RCC 7860 (cell line): ENCODE measurements around the gene RSPH6A.
"Not testable (repeated sequence)": the region's sequence is repeated elsewhere in the genome, so short reads cannot be mapped to it uniquely, and the experiment has no call there.

Source experiments
- DNase-seq: peaks from one replicate; pipeline ENCODE4 v3.0.0-alpha.2; 2015; ENCODE audit warnings: low spot score
- FAIRE-seq: peaks from 2 replicates; lab custom pipeline; 2012; peaks lifted over from hg19 to GRCh38; lab: Jason Lieb, UNC

The RSPH6A gene

GRCh38 chr19:45804140-45804958, 10.8 kb downstream of the RSPH6A start:
- no peak for DNase-seq
- no peak for FAIRE-seq

- DNase-seq, result no peak
- no peak for FAIRE-seq
These were observed 13.4 kb downstream of the RSPH6A start for GRCh38 chr19:45801603-45802175.

- peak; percentile 66 for FAIRE-seq
- DNase-seq, result peak; percentile 89
These were observed 15.0 kb downstream of the RSPH6A start for GRCh38 chr19:45800070-45800553.

GRCh38 chr19:45799541-45799940, 15.6 kb downstream of the RSPH6A start:
- not testable (repeated sequence) for FAIRE-seq, DNase-seq

- FAIRE-seq (peak; percentile 46), DNase-seq (peak; percentile 60)
These were observed 16.1 kb downstream of the RSPH6A start for GRCh38 chr19:45798995-45799517.

GRCh38 chr19:45794627-45795026, 20.5 kb downstream of the RSPH6A start:
- no peak for DNase-seq
- no peak for FAIRE-seq

GRCh38 chr19:45793876-45794275, 21.2 kb downstream of the RSPH6A start:
- DNase-seq (no peak), FAIRE-seq (no peak)

GRCh38 chr19:45793178-45793564, 21.9 kb downstream of the RSPH6A start:
- FAIRE-seq (no peak), DNase-seq (no peak)

- FAIRE-seq, result peak; percentile 88
- peak; percentile 92 for DNase-seq
These were observed 22.5 kb downstream of the RSPH6A start, which contains the start of gene DMWD for GRCh38 chr19:45792470-45793177. TSS of gene DMWD (minus strand) at chr19:45792845. CDS start at chr19:45792756, 89 bp downstream.

GRCh38 chr19:45791744-45792469, 23.2 kb downstream of the RSPH6A start:
- FAIRE-seq, result no peak

GRCh38 chr19:45790942-45791341, 24.2 kb downstream of the RSPH6A start:
- DNase-seq, result no peak
- FAIRE-seq, result no peak

More at GRCh38 chr19:45791744-45792469, 23.2 kb downstream of the RSPH6A start:
- no peak for DNase-seq

- FAIRE-seq, result no peak
These were observed 25.9 kb downstream of the RSPH6A start for GRCh38 chr19:45789035-45789786.

GRCh38 chr19:45786533-45786894, 28.6 kb downstream of the RSPH6A start:
- no peak for DNase-seq
- no peak for FAIRE-seq

More at GRCh38 chr19:45789035-45789786, 25.9 kb downstream of the RSPH6A start:
- DNase-seq, result no peak

GRCh38 chr19:45785781-45786532, 29.2 kb downstream of the RSPH6A start:
- no peak for DNase-seq
- no peak for FAIRE-seq

GRCh38 chr19:45785097-45785496, 30.0 kb downstream of the RSPH6A start:
- FAIRE-seq, result no peak
- DNase-seq, result no peak

- no peak for DNase-seq
- no peak for FAIRE-seq
These were observed 31.0 kb downstream of the RSPH6A start for GRCh38 chr19:45784096-45784495.

GRCh38 chr19:45782820-45783785, 32.0 kb downstream of the RSPH6A start:
- no peak for DNase-seq
- FAIRE-seq, result no peak

- no peak for DNase-seq
- FAIRE-seq, result no peak
These were observed 32.9 kb downstream of the RSPH6A start, which contains the start of gene DMPK for GRCh38 chr19:45782162-45782691. TSS of gene DMPK (minus strand) at chr19:45782490. CDS start at chr19:45782352, 138 bp downstream.
